NCI-H1048 (cell line): Measurements from ENCODE around the gene KIF12.
"Not testable (repeated sequence)": the region's sequence is repeated elsewhere in the genome, so short reads cannot be mapped to it uniquely, and the experiment has no call there.

Experiments
- DNase-seq: peaks from one replicate; lab custom pipeline; 2025; lab: John Stamatoyannopoulos, UW

Gene KIF12

GRCh38 chr9:114098936-114099668 is at the start of gene KIF12:
KIF12 (minus strand) TSS chr9:114099292; CDS start chr9:114099276, 16 bp downstream.
- DNase-seq: no peak

- DNase-seq: no peak
Observed at GRCh38 chr9:114146735-114147134, 47.6 kb upstream of the KIF12 start.

- no peak for DNase-seq
Observed at GRCh38 chr9:114143234-114143633, 44.1 kb upstream of the KIF12 start.

- no peak for DNase-seq
Observed at GRCh38 chr9:114141553-114142402, 42.7 kb upstream of the KIF12 start.

GRCh38 chr9:114140850-114141249 is 41.8 kb upstream of the KIF12 start:
- no peak for DNase-seq

GRCh38 chr9:114140401-114140800 is 41.3 kb upstream of the KIF12 start:
- DNase-seq: no peak

- DNase-seq: no peak
Observed at GRCh38 chr9:114139071-114139470, 40.0 kb upstream of the KIF12 start.

- DNase-seq: no peak
Observed at GRCh38 chr9:114138552-114138971, 39.5 kb upstream of the KIF12 start.

- no peak for DNase-seq
Observed at GRCh38 chr9:114137831-114138230, 38.7 kb upstream of the KIF12 start.

GRCh38 chr9:114134827-114135396 is 35.8 kb upstream of the KIF12 start:
- no peak for DNase-seq

GRCh38 chr9:114132550-114132918 is 33.4 kb upstream of the KIF12 start:
- no peak for DNase-seq

- no peak for DNase-seq
Observed at GRCh38 chr9:114131808-114132549, 32.9 kb upstream of the KIF12 start.

- DNase-seq: no peak
Observed at GRCh38 chr9:114130624-114131277, 31.7 kb upstream of the KIF12 start.

- no peak for DNase-seq
Observed at GRCh38 chr9:114130141-114130540, 31.0 kb upstream of the KIF12 start.

GRCh38 chr9:114128759-114129158 is 29.7 kb upstream of the KIF12 start:
- not testable (repeated sequence) for DNase-seq

- DNase-seq: no peak
Observed at GRCh38 chr9:114126247-114127060, 27.4 kb upstream of the KIF12 start.

- DNase-seq: no peak
Observed at GRCh38 chr9:114125476-114126013, 26.5 kb upstream of the KIF12 start.

- DNase-seq: no peak
Observed at GRCh38 chr9:114124666-114125475, 25.8 kb upstream of the KIF12 start.

- no peak for DNase-seq
Observed at GRCh38 chr9:114124138-114124537, 25.0 kb upstream of the KIF12 start.
